ENCODE measurements around the gene CPEB2. TPM values are rescaled to one million over a fixed set of nuclear protein-coding genes. Genes with fewer than 3 reads are reported as not detected.

The CPEB2 gene
- total RNA-seq, 1 donor from 2014 or later = 7.2 TPM

GRCh38 chr4:15109600-15109999 lies 107.3 kb downstream of the CPEB2 start:
- Mint-ChIP-seq H3K9me3 (no peaks in the 10 kb centered on the region), H3K36me3 (ENCODE audit: low read depth) (no peaks in the 10 kb centered on the region), H3K4me1 (no peaks in the 10 kb centered on the region), H3K4me3 (no peak overlapping the region), H3K27ac (no peak overlapping the region), H3K27me3 (no peaks in the 10 kb centered on the region)
- ChIA-PET CTCF (no interaction called here), POLR2A (no interaction called here)
- intact Hi-C loops (cut with micrococcal nuclease) = no loop called here
- DNase-seq = no peak
- ATAC-seq (ENCODE audit: low read depth) = no peak
- no peak for TF ChIP-seq CTCF (IDR thresholded peaks at IDR 0.05)

- POLR2A ChIA-PET = no interaction called here
- Mint-ChIP-seq H3K36me3 (ENCODE audit: low read depth) (no peaks in the 10 kb centered on the region), H3K27ac (no peak overlapping the region), H3K4me3 (no peak overlapping the region), H3K9me3 (no peaks in the 10 kb centered on the region), H3K4me1 (no peaks in the 10 kb centered on the region), H3K27me3 (no peaks in the 10 kb centered on the region)
- DNase-seq (no peak), ATAC-seq (ENCODE audit: low read depth) (no peak)
- intact Hi-C loops (cut with micrococcal nuclease) = no loop called here
- CTCF ChIA-PET = no interaction called here
- TF ChIP-seq CTCF (IDR thresholded peaks at IDR 0.05) = no peak
These were observed 107.9 kb downstream of the CPEB2 start for GRCh38 chr4:15110120-15110571.

DNA sequence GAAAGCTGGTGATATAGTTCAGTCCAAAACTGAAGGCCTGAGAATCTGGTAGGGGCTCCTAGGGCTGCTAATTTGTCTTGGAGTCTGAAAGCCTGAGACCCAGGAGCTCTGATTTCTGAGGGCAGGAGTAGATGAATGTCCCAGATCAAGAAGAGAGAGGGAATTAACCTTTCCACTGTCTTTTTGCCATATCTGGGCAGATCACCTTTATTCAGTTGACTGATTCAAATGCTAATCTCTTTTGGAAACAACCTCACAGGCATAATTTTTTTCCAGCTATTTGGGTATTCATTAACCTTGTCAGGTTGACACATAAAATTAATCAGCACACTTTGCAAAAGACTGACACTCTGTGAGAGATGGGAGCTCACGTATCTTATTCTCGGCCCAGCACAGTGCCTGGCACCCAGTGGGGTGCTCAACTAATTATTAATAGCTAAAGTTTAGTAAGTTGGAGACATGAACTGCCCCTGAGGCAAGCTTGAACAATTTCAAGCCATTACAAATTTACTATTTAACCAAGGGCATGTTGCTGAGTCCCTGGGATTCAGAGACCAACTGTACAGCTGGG lies 114.3 kb downstream of the CPEB2 start:
- ChIA-PET CTCF (no interaction called here), POLR2A (no interaction called here)
- DNase-seq (no peak), ATAC-seq (ENCODE audit: low read depth) (no peak)
- H3K4me3 Mint-ChIP-seq = no peak overlapping the region
- no peak for TF ChIP-seq CTCF (IDR thresholded peaks at IDR 0.05)
- intact Hi-C loops (cut with micrococcal nuclease) = no loop called here
- no peaks in the 10 kb centered on the region for H3K4me1 Mint-ChIP-seq
- H3K36me3 Mint-ChIP-seq (ENCODE audit: low read depth) = no peaks in the 10 kb centered on the region
- no peak overlapping the region for H3K27ac Mint-ChIP-seq
- H3K9me3 Mint-ChIP-seq = peaks cover 15% of the 10 kb centered on the region
- H3K27me3 Mint-ChIP-seq = no peaks in the 10 kb centered on the region

DNA sequence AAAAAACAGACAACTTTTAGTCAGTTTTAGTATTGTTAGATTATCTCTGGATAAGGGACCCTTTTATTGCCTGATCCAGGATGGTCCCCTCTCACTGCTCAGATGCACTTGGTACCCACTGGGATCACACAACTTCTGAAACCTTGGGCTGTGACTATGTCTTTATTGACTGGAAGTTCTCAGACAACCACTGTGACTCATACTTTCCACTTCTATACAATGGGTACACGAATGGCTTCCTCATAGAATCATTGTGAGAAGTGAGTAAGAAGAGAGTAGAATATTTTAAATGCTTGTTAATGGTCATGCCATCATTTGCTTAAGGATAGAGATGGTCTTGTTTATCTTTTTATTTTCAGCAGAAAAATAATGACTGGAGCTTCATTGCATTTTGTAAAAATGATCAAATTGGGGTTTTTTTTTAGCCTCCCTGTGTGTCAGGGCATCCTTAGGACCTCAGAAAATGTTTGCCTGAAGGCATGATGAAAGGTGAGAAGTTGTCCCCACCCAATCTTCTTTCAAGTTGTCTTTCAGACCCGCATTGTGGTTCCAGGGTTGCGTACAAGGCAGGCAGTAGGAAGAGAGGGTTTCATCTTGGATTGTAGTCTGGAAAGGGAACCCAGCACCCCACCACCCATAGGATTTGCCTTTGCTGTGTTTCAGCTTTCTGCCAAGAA lies 115.1 kb downstream of the CPEB2 start:
- Mint-ChIP-seq H3K27ac (no peak overlapping the region), H3K36me3 (ENCODE audit: low read depth) (no peaks in the 10 kb centered on the region), H3K4me3 (no peak overlapping the region), H3K27me3 (no peaks in the 10 kb centered on the region), H3K9me3 (peaks cover 15% of the 10 kb centered on the region), H3K4me1 (no peaks in the 10 kb centered on the region)
- DNase-seq (no peak), ATAC-seq (ENCODE audit: low read depth) (no peak)
- intact Hi-C loops (cut with micrococcal nuclease) = no loop called here
- TF ChIP-seq CTCF (IDR thresholded peaks at IDR 0.05) = no peak
- ChIA-PET POLR2A (no interaction called here), CTCF (no interaction called here)

GRCh38 chr4:15118292-15118691 lies 116.0 kb downstream of the CPEB2 start:
- TF ChIP-seq CTCF (IDR thresholded peaks at IDR 0.05) = no peak
- H3K9me3 Mint-ChIP-seq = peaks cover 15% of the 10 kb centered on the region
- no peaks in the 10 kb centered on the region for H3K36me3 Mint-ChIP-seq (ENCODE audit: low read depth)
- no peaks in the 10 kb centered on the region for H3K27me3 Mint-ChIP-seq
- POLR2A ChIA-PET = no interaction called here
- H3K27ac Mint-ChIP-seq = no peak overlapping the region
- no peak for ATAC-seq (ENCODE audit: low read depth)
- CTCF ChIA-PET = no interaction called here
- H3K4me1 Mint-ChIP-seq = no peaks in the 10 kb centered on the region
- no peak overlapping the region for H3K4me3 Mint-ChIP-seq
- intact Hi-C loops (cut with micrococcal nuclease) = no loop called here
- no peak for DNase-seq

Measured in activated B cell treated with CpG ODN at 0.5 μM for 24 hours (primary cell).